Measurements from ENCODE around the gene HTR3A.

GRCh38 chr11:113954235-113954634, 20.7 kb upstream of the HTR3A start:
- TF ChIP-seq, protein P1, sequence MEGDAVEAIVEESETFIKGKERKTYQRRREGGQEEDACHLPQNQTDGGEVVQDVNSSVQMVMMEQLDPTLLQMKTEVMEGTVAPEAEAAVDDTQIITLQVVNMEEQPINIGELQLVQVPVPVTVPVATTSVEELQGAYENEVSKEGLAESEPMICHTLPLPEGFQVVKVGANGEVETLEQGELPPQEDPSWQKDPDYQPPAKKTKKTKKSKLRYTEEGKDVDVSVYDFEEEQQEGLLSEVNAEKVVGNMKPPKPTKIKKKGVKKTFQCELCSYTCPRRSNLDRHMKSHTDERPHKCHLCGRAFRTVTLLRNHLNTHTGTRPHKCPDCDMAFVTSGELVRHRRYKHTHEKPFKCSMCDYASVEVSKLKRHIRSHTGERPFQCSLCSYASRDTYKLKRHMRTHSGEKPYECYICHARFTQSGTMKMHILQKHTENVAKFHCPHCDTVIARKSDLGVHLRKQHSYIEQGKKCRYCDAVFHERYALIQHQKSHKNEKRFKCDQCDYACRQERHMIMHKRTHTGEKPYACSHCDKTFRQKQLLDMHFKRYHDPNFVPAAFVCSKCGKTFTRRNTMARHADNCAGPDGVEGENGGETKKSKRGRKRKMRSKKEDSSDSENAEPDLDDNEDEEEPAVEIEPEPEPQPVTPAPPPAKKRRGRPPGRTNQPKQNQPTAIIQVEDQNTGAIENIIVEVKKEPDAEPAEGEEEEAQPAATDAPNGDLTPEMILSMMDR (IDR thresholded peaks at IDR 0.05), result no peak
- no peak for TF ChIP-seq POLR2A (IDR thresholded peaks at IDR 0.05)

Data from adrenal gland (tissue), 5 donors.